GM19468 (cell line): ENCODE data around the gene CSHL1.
A peak's percentile ranks its signal among the peaks of the same experiment; 100 is the strongest.
"Not testable (repeated sequence)": the region's sequence is repeated elsewhere in the genome, so short reads cannot be mapped to it uniquely, and the experiment has no call there.

Experiments used
- ATAC-seq: cut with Tn5 transposase; IDR thresholded peaks from one replicate; pipeline ENCODE4 v1.9.1; 2021; ENCODE audit warnings: mild to moderate bottlenecking, moderate library complexity, moderate number of reproducible peaks; ENCODE audit not compliant: unreplicated experiment; ENCODE audit errors: extremely low read depth

CSHL1 gene

GRCh38 chr17:63941162-63941561 lies 30.1 kb upstream of the CSHL1 start:
- no peak for ATAC-seq

DNA sequence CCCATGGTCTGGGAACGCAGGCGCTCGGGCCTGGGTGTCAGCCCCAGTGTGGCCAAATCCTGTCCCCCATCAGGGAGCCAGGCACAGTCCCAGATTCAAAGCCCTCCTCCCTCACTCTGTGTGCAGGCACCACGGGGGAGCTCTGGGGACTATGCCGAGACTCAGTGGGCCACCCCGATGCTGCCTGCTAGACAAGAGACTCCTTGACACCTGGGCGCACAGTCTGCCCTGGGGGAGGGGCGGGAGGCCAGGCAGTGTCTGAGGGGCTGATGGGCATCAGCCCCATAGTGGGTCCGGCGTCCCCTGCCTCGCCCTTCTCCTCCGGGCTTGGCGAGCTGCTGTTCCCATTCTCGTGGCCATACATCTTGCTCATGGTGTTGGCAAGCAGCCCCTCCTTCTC lies 29.5 kb upstream of the CSHL1 start:
- ATAC-seq = no peak

DNA sequence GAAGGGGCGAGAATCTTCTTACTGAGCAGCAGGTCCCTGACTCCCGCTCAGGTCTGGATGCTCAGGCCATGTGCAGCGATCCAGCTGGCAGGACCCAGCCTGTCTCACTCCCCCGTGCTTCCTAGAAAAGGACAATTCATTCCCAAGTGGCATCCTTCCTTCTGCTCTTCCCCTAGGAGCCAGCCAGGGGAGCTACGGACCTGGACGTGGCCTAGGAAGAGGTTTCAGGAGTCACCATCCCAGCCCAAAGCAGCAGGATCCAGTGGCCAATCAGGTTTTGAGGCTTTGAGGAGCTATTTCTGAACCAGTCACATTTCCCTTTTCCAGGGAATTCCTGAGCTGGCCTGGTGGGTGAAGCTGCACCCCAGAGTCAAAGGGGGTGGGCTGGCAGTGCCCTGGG lies 28.8 kb upstream of the CSHL1 start:
- ATAC-seq = no peak

DNA sequence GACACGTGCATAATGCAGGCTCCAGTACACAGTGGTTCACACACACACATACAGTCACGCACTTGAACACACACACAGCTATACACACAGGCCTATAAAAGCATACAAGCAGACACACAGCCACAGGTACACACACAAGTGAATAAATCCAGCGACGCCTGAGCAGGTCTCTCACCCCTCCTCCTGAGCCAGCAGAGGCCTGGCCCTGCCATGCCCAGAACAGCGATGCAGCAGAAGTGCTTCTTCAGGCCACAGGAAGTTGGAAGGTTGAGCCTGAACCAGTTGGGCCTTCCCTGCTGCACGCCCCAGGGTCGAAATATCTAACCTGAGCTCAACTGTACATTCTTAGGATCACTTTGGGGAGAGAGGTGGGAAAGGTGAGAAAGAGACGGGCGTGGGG lies 28.3 kb upstream of the CSHL1 start:
- ATAC-seq = no peak

DNA sequence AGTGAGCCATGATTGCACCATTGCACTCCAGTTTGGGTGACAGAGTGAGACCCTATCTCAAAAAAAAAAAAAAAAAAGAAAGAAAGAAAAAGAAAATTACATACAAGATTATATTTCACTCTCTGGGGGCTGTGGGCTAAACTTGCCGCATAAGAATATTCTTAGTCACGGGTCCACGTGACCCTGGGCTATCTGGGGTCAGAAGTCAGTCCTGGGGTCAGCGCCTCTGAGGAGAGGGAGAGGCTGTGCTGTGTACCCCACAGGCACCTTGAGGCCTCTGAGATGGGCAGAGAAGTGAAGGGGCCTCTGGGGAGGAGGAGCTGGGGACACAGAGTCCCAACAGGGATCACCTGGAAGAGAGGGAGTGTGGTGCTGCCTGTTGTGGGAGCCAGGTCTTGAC lies 26.9 kb upstream of the CSHL1 start:
- no peak for ATAC-seq

DNA sequence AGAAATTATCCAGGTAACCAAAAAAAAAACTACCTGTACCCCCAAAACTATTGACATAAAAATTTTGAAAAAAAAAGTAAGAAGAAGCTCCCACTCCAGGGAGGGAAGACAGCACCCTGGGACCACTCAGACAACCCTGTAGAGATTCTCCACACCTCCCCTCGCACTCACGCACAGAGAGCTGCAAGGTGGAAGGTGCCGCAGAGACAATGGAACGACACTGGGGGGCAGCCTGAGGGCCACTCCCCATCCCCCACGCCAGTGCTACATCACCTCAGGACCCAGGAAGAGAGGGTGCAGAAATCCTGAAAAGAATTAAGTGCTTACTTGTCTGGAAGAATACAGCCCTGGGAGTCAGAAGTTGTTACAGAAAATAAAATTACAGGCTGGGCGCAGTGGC lies 26.3 kb upstream of the CSHL1 start:
- ATAC-seq = no peak

DNA sequence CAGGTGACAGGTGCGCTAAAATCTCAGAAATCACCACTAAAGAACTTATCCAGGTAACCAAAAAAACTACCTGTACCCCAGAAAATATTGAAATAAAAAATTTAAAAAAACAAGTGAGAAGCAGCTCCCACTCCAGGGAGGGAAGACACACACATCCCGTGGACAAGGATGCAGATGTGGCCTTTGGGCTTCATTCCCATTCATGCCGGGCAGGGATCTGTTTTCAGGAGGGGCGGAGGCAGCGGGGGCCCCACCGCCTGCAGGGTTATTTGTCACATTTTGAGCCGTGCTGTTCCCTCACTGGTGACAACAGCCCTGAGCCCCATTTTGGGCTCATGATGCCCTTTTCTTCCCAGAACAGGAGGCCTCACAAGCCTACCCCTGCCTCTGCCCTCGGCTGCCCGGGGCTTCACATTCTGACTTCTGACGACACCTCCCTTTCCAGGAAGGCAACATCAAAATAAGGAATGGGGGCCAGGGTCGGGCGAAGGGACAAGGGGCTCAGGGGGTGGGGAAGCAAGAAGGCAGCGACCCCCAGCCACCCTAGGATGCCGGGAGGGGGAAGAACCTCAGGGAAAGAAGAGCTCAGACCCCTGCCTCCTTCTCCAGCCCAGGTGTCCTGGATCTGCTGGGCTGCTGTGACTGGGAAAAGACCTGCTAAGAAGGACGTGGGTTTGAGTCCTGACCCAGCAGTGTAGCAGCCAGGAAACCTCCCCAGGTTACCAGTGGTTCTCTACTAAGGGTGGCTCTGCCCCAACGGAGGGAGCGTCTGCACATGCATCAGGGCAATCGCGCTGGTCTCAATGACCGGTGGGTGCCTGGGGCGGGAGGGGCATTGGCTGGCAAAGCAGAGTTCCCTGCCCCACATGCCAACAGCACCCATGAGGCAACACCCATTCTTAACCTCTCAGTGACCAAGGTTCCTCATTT lies 23.4 kb upstream of the CSHL1 start:
- no peak for ATAC-seq

- ATAC-seq = no peak
Observed at GRCh38 chr17:63933598-63933997, 22.5 kb upstream of the CSHL1 start.

DNA sequence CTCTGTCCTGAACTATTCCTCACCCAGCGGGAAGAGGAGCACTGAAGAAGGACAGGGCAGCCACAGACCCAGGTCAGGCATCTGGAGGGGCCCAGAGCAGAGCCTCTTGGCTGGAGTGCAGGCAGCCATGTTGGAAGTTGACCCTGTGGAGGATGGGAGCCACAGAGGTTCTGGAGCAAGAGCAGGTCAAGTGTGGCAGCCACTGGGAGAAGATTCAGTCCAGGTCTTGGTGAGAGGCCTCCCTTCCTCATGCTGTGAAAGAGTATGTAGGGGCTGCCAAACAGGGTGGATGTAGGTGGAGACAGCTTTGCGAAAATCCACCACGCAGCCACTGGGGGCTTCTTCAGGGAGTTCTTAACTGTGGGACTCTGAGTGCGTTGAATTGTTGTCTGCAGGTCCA lies 21.7 kb upstream of the CSHL1 start:
- peak; percentile 1 for ATAC-seq

- peak; percentile 62 for ATAC-seq
Observed at GRCh38 chr17:63931981-63932561, 21.0 kb upstream of the CSHL1 start, which contains the start of gene CD79B. Gene CD79B (minus strand): TSS chr17:63932331. CDS start chr17:63932261, 70 bp downstream.

DNA sequence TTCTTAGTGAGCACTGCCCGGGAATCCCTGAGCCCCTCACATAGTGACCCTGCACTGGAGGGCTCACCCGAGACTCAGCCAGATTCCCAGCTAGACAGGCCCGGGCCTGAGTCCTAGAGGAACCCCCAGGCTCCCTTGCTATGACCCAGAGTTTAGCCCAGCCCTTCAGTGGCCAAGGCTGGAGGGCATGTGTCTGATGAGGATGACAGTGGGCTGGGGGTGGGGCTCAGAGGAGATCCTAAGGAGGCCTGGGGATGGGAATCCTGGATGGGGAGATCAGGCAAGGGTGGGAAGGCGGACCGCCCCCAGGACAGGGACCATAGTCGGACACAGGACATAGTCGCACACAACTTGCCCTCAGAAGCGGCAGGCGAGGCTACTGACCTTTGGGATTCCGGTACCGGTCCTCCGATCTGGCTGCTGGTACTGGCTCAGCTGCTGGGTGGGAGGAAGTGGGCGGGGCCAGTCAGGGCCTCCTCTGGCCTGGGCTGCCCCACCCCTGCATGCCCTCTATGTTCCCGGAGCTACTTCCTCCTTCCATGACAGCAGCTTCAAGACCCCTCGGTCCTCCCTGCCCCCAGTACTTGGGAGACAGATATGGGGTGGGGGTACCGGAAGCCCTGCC lies 20.0 kb upstream of the CSHL1 start:
- ATAC-seq = no peak

- ATAC-seq = no peak
Observed at GRCh38 chr17:63929860-63930766, 19.1 kb upstream of the CSHL1 start.

GRCh38 chr17:63928966-63929695 lies 18.1 kb upstream of the CSHL1 start:
- ATAC-seq = no peak

DNA sequence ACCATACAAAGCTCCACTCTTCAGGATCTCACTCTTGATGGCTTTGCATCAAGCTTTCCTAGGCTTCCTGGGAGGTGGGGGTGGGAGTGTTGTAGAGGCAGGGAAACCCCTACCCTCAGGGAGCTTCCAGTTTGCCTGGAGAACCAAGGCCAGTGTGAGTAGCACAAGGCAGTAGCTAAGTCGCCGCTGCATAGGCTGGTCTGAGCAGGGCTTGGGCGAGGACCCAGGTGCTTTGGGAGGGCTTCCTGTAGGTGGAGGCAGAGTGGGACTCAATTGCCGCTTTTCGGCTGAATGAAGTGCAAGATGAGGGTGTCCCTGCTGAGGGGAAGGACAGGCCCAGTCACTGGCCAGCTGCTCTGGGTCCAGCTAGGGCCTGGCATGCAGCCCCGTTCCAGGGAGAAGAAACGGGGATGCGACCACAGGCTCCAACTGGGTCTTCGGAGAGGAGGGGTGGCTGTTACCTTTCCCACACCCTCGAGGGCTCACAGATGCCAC lies 17.2 kb upstream of the CSHL1 start:
- no peak for ATAC-seq

GRCh38 chr17:63927464-63928171 lies 16.6 kb upstream of the CSHL1 start:
- ATAC-seq = no peak

- ATAC-seq = no peak
Observed at GRCh38 chr17:63926164-63926563, 15.1 kb upstream of the CSHL1 start.

DNA sequence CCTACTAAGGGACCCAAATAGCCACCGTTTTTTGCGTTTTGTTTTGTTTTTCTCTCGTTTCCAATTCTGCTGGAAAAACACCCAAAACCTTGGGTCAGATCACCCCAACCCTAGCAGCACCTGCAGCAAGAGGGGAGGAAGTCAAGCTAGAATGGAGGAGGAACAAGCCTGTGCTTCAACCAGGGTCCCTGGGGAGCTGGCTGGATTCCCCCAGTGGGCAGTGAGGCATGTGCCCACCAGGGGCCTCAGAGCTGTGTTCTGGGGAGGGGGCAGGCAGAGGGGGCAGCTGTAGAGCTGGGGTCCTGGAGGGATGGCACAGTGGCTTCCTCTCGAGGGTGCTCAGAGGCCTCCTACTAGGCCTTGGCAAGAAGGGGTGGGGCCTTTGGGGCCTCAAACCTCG lies 14.6 kb upstream of the CSHL1 start:
- ATAC-seq = no peak

GRCh38 chr17:63922402-63922801 lies 11.3 kb upstream of the CSHL1 start:
- ATAC-seq = not testable (repeated sequence)

DNA sequence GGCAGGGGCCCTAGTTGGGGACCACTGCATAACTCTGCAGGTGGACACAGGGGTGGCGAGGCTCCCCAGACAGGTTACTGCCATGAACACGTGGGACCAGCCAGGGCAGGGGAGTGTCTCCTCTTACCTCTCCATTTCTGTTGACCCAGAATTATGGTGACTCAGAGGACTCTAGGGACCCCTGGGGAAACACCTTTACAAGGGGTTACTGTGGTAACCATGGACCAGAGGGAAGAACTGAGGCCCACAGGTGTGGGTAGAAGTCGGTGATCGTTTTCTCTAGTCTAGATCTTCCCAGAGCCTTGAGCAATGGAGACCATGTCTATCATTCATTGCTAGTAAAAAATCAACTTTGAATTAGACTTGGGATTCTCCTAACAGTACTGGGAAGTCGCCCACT lies 9.7 kb upstream of the CSHL1 start:
- ATAC-seq = not testable (repeated sequence)
